Activated CD8-positive, alpha-beta memory T cell treated with anti-CD3 and anti-CD28 coated beads for 1 hour (primary cell): ENCODE data around the gene ZNF644.

Experiments used
- DNase-seq, 2 donors: peaks; one replicate each; pipeline ENCODE4 v3.0.0-alpha.2; 2020; ENCODE audit warnings: low read depth in 1 of 2; ENCODE audit errors: extremely low read depth in 1 of 2

ZNF644 gene

GRCh38 chr1:91022518-91022929, 689 bp upstream of the ZNF644 start:
- DNase-seq, result no peak

GRCh38 chr1:91020967-91021685, 709 bp downstream of the ZNF644 start:
- DNase-seq, result peak; percentile 20 to 41

GRCh38 chr1:91020486-91020885, 1.3 kb downstream of the ZNF644 start:
- no peak for DNase-seq

DNA sequence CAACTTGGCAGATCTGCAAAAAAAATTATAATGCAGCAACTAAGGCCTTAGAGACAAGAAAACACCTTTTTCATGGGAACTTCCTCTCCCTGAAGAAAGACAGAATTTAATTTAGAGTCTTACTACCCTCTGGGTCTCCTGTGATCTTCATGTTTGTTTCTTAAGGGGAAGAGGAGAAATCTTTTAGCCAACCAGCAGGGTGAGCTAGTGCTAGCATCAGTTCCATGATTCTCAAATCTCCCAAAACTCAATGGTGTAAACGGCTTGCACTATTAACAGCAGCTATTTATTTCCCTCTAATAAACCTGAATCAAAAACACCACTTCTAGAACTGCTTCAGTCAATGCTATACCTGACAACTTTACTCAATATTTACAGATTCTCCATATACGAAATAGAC, 3.8 kb downstream of the ZNF644 start:
- DNase-seq, result no peak

DNA sequence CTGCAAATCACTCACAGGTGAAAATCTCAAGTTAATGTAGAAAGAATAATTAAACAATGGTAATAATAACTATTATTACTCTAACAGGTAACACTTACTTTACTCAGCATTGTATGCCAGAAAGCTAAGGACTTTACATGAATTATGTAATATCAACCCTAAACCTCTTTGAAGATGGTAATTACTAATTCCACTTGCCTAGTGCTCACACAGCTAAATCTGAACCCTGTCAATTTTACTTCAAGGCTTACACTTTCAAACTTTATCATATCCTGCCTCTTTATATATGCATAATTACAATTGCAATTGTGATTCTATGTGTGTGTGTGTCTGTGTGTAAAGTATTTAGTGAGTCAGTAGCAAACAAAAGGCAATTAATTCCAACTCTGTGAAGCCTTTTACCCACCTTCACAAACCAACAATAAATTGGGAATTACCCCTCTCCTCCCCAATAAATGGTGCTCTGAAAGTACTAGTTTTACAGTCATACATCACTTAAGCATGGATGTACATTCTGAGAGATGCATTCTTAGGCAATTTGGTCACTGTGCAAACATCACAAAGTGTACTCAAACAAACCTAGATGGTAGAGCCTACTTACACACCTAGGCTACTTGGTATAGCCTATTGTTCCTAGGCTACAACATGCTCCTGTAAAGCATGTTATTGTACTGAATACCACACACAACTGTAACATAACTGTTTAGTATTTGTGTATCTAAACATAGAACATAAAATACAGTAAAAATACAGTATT, 5.9 kb downstream of the ZNF644 start:
- DNase-seq, result no peak

GRCh38 chr1:91015358-91015780, 6.5 kb downstream of the ZNF644 start:
- no peak for DNase-seq

GRCh38 chr1:91014475-91014874, 7.4 kb downstream of the ZNF644 start:
- no peak for DNase-seq

GRCh38 chr1:91013302-91013701, 8.5 kb downstream of the ZNF644 start:
- DNase-seq, result no peak

- no peak for DNase-seq
Observed at GRCh38 chr1:91012196-91012595, 9.6 kb downstream of the ZNF644 start.

DNA sequence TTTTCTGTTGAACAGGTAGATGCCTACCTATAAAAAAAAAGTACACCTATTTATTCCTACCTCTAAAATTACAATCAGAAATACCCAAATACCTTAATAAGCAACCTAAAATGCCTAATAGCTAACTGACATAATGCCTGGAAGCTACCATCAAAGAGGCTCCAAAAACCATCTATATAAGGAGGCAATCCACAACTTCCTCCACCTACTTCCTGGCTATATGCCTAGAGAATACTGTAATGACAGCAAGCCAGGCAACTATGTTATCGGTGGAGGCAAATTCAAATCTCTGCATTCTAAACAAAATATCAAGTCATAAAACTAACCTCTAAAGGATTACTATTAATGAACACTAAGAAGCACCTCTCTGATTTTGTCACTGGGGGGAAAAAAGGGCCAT, 10.1 kb downstream of the ZNF644 start:
- no peak for DNase-seq

DNA sequence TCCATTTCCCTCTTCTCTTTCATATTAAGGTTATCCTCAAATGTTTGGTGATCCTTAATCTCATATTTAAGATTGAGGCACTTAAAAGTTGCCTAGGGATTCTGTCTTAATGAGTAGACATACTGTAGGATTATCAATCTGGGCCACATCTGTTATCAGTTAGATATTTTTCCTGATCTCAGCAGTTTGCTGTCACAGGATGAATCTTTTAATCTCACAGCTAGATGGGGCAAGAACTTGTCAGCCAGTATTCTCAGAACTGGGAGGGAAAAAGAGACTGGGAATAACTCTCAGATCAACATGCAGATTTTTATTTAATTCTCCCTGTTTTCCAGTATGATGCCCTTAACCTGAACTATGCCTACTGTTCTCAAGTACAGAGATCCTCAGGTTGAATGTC, 14.0 kb downstream of the ZNF644 start:
- DNase-seq, result no peak

DNA sequence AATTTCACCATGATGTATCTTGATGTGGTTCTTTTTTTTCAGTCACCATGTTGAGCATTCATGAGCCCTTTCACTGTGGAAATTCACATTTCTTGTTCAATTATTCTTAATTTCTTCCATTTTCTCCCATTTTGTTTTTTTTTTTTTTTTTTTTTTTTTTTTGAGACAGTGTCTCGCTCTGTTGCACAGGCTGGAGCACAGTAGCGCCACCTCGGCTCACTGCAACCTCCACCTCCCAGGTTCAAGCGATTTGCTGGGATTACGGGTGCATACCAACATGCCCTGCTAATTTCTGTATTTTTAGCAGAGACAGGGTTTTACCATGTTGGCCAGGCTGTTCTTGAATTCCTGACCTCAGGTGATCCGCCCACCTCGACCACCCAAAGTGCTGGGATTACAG, 14.7 kb downstream of the ZNF644 start:
- no peak for DNase-seq

GRCh38 chr1:91006113-91006908, 15.5 kb downstream of the ZNF644 start:
- no peak for DNase-seq

- DNase-seq, result no peak
Observed at GRCh38 chr1:91005285-91005684, 16.6 kb downstream of the ZNF644 start.

- no peak for DNase-seq
Observed at GRCh38 chr1:91004145-91004544, 17.7 kb downstream of the ZNF644 start.

- no peak for DNase-seq
Observed at GRCh38 chr1:90996742-90997413, 25.0 kb downstream of the ZNF644 start.

- DNase-seq, result no peak
Observed at GRCh38 chr1:90995311-90995894, 26.4 kb downstream of the ZNF644 start.

DNA sequence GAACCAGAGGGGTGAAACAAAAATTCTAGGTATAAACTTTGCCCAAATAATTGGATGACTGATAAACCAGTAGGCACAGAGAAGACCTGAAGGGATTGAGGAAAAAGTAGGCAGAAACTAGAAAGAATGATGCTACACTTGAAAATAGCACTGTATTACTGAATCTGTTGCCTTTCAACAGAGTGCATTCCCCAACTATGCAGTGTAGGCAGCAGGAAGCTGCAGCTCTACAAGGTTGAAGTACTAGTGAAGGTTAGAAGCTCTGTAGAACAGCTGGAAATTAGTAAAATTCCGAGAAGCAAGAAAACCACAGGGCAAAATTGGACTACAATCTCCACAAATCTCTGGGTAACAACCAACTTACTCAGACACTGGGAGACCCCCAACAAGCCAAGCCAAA, 27.4 kb downstream of the ZNF644 start:
- no peak for DNase-seq

- DNase-seq, result no peak
Observed at GRCh38 chr1:90993245-90993644, 28.6 kb downstream of the ZNF644 start.

- no peak for DNase-seq
Observed at GRCh38 chr1:90990779-90991178, 31.1 kb downstream of the ZNF644 start.

DNA sequence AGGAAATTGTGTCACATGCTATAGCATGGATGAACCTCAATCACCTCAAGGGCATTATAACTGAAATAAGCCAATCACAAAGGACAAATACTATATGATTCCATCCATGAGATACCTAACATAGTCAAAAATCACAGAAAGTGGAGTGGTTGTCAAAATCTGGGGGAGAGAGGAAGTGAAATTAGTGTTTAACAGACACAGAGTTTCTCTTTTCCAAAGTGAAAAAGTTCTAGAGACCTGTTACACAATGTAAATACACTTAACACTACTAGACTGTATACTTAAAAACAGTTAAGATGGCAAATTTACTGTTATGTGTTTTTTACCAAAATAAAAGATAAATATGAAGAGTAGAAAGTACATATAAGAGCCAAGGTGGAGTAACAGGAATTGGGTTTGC, 31.8 kb downstream of the ZNF644 start:
- DNase-seq, result no peak
